ENCODE results near the gene NPAS3. TPM values are rescaled to one million over a fixed set of nuclear protein-coding genes. Genes with fewer than 3 reads are reported as not detected.

The NPAS3 gene
- total and polyA plus RNA-seq, 2 donors (not counting 3 experiments of a cell fraction or from before 2014, with no cell fraction given) = 0.10 to 0.13 TPM

DNA sequence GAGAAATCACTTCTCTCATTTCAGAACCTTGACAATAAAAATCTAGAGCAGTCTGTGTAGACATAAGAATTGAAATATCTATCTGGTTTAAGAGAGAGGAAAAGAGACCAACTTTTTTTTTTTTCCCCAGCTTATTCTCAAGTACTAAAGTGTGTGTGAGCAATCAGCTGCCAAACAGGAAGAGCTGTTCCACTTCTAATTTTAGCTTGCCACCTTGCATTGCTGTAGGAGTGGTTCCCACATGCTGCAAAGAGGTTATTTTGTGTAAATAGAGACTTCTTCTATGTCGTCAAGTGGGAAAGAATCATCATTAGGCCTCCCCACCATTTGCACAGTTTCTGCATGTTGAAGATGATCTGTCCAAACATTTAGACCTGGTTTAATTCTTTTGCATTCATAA is 142.6 kb downstream of the NPAS3 start:
- BruUV-seq (replicated peaks) = no TSS peak
- H3K9ac ChIP-seq (replicated peaks; ENCODE audit: extremely low read depth, insufficient read depth, low read length) = no peak overlapping the region
- ChIA-PET POLR2A (no interaction called here), CTCF (no interaction called here)
- H3K9me3 ChIP-seq (replicated peaks; ENCODE audit: control insufficient read depth, insufficient read depth, low read length) = no peaks in the 10 kb centered on the region
- no peaks in the 10 kb centered on the region for H3K4me1 ChIP-seq (ENCODE audit: control insufficient read depth, extremely low read depth, insufficient read depth, low read length)
- TF ChIP-seq JUN (IDR thresholded peaks at IDR 0.05; ENCODE audit: borderline replicate concordance, insufficient read depth, insufficient read length, low read depth) = no peak
- TF ChIP-seq, protein P1, sequence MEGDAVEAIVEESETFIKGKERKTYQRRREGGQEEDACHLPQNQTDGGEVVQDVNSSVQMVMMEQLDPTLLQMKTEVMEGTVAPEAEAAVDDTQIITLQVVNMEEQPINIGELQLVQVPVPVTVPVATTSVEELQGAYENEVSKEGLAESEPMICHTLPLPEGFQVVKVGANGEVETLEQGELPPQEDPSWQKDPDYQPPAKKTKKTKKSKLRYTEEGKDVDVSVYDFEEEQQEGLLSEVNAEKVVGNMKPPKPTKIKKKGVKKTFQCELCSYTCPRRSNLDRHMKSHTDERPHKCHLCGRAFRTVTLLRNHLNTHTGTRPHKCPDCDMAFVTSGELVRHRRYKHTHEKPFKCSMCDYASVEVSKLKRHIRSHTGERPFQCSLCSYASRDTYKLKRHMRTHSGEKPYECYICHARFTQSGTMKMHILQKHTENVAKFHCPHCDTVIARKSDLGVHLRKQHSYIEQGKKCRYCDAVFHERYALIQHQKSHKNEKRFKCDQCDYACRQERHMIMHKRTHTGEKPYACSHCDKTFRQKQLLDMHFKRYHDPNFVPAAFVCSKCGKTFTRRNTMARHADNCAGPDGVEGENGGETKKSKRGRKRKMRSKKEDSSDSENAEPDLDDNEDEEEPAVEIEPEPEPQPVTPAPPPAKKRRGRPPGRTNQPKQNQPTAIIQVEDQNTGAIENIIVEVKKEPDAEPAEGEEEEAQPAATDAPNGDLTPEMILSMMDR (IDR thresholded peaks at IDR 0.05; ENCODE audit: extremely low read depth in 1 of 2, insufficient read depth in 1 of 2, low read depth in 1 of 2, low read length in 2 of 2) = no peak
- TF ChIP-seq MYC (IDR thresholded peaks at IDR 0.05; ENCODE audit: low read depth, low read length) = no peak
- TF ChIP-seq FOS (IDR thresholded peaks at IDR 0.05; ENCODE audit: borderline replicate concordance, insufficient read depth, low read length) = no peak
- TF ChIP-seq POLR2AphosphoS5 (IDR thresholded peaks at IDR 0.05; ENCODE audit: insufficient read depth, low read depth, low read length) = no peak
- TF ChIP-seq POLR2A (IDR thresholded peaks at IDR 0.05; ENCODE audit: low read depth, low read length) = no peak
- no peak for TF ChIP-seq EZH2 (IDR thresholded peaks at IDR 0.05; ENCODE audit: borderline replicate concordance, low read depth, low read length, severe bottlenecking)
- TF ChIP-seq GATA2 (IDR thresholded peaks at IDR 0.05; ENCODE audit: insufficient read depth, insufficient read length, low read depth, low read length) = no peak
- TF ChIP-seq, protein P2, sequence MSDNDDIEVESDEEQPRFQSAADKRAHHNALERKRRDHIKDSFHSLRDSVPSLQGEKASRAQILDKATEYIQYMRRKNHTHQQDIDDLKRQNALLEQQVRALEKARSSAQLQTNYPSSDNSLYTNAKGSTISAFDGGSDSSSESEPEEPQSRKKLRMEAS (IDR thresholded peaks at IDR 0.05; ENCODE audit: insufficient read depth, insufficient read length) = no peak
- intact Hi-C loops (cut with micrococcal nuclease) (no loop called here), dilution Hi-C loops (cut with MboI; ENCODE audit: extremely low pct_ligation_motif_present, low sequenced_read_pairs) (no loop called here)
- no peaks in the 10 kb centered on the region for H3K9me1 ChIP-seq (replicated peaks; ENCODE audit: control insufficient read depth, extremely low read depth, insufficient read depth, low read length)
- H3K4me3 ChIP-seq (replicated peaks in 1 of 3; ENCODE audit: insufficient read depth in 1 of 3, low read depth in 1 of 3, low read length in 3 of 3) = no peak overlapping the region
- no peak overlapping the region for H2AFZ ChIP-seq (ENCODE audit: low read depth, low read length)
- no peak for FAIRE-seq
- H3K4me2 ChIP-seq (ENCODE audit: insufficient read depth, low read length) = no peak overlapping the region
- DNase-seq (ENCODE audit: low read depth, low spot score) = no peak
- no peak overlapping the region for H3K27ac ChIP-seq (ENCODE audit: insufficient read depth, low read depth, low read length)
- no peaks in the 10 kb centered on the region for H4K20me1 ChIP-seq (replicated peaks; ENCODE audit: control insufficient read depth, extremely low read depth, insufficient read depth, low read length)
- no peaks in the 10 kb centered on the region for H3K27me3 ChIP-seq (ENCODE audit: control insufficient read depth in 2 of 2, insufficient read depth in 2 of 2, low read length in 2 of 2)
- H3K79me2 ChIP-seq (ENCODE audit: control insufficient read depth, insufficient read depth, low read length) = no peaks in the 10 kb centered on the region
- no peaks in the 10 kb centered on the region for H3K36me3 ChIP-seq (ENCODE audit: control insufficient read depth in 2 of 2, extremely low read depth in 1 of 2, insufficient read depth in 2 of 2, low read length in 2 of 2)

All from endothelial cell of umbilical vein (primary cell).